GM19043 (cell line): ENCODE data around the gene SLC20A1.

Experiments
- ATAC-seq: cut with Tn5 transposase; IDR thresholded peaks from one replicate; pipeline ENCODE4 v1.9.1; 2021; ENCODE audit warnings: low read depth; ENCODE audit not compliant: unreplicated experiment

The SLC20A1 gene

GRCh38 chr2:112679484-112679883 lies 33.7 kb downstream of the SLC20A1 start:
- no peak for ATAC-seq

DNA sequence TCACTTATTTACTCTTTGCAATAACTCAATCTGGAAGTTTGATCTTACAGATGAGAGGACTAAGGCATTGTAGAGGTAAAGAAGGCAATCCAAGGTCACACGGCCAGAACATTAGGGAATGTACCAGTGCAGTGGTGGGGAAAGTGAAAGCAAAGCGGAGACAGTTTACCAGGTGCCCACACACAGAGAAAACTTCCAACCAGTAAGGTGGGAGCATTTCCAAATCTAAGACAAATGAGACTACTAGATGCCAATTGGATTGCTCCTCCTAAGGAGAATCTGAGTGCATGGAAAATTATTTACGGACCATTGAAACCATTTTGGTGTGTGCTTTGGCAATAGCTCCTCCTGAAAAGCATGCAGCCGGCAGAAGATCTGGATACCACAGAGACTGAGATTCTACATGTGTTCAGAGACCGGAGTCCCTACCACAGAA lies 34.9 kb downstream of the SLC20A1 start:
- ATAC-seq = no peak

GRCh38 chr2:112682101-112682500 lies 36.4 kb downstream of the SLC20A1 start:
- no peak for ATAC-seq

GRCh38 chr2:112683550-112684414 lies 38.0 kb downstream of the SLC20A1 start:
- ATAC-seq = no peak

GRCh38 chr2:112684415-112684775 lies 38.7 kb downstream of the SLC20A1 start:
- no peak for ATAC-seq

DNA sequence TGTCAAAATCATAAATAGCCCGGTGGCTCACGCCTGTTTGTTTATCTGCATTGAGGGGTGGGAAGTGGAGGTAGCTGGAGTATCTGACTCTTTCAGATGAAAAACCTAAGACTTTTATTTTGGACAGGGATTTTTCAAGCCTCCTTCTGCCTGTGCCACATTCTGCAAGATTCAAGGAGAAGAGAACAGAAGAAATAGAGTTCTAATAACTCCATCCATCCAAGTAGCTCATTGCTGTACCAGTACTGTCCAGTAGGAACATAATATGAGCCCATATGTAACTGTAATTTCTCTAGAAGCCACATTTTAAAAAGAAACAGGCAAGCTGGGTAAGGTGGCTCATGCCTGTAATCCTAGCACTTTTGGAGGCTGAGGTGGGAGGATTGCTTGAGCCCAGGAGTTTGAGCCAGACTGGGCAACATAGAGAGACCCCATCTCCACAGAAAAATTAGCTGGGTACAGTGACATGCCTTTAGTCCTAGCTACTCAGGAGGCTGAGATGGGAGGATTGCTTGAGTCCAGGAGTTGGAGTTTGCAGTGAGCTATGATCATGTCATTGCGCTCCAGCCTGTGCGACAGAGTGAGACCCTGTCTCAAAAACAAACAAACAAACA lies 39.6 kb downstream of the SLC20A1 start:
- ATAC-seq = no peak

- no peak for ATAC-seq
Measured at GRCh38 chr2:112686348-112687217, 40.8 kb downstream of the SLC20A1 start.

GRCh38 chr2:112687522-112687921 lies 41.8 kb downstream of the SLC20A1 start:
- no peak for ATAC-seq

- no peak for ATAC-seq
Measured at GRCh38 chr2:112688086-112688880, 42.5 kb downstream of the SLC20A1 start.

- ATAC-seq = no peak
Measured at GRCh38 chr2:112690853-112691401, 45.2 kb downstream of the SLC20A1 start.

- ATAC-seq = no peak
Measured at GRCh38 chr2:112691881-112692281, 46.1 kb downstream of the SLC20A1 start.

DNA sequence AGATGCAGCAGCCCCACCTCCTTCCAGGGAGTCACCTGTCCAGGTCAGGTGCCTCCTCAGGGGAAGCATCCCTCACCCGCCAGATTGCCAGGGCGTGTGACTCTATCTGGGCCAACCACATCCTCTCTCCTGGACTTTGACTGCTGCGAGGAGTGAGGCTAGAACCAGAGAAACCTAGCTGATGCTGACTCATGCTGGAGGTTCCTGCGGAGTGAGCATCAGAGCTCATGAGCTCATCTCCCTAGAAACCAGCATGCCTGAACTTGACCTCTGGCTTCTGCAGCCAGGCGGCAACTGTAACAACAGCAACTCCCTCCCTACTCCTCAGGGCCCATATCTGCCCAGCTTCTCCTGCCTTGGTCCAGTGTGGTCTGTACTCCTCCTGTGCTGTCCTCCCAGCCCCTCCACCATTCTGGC lies 46.8 kb downstream of the SLC20A1 start:
- peak; percentile 90 for ATAC-seq

GRCh38 chr2:112692918-112693317 lies 47.2 kb downstream of the SLC20A1 start:
- no peak for ATAC-seq

- ATAC-seq = no peak
Measured at GRCh38 chr2:112693596-112693995, 47.9 kb downstream of the SLC20A1 start.

DNA sequence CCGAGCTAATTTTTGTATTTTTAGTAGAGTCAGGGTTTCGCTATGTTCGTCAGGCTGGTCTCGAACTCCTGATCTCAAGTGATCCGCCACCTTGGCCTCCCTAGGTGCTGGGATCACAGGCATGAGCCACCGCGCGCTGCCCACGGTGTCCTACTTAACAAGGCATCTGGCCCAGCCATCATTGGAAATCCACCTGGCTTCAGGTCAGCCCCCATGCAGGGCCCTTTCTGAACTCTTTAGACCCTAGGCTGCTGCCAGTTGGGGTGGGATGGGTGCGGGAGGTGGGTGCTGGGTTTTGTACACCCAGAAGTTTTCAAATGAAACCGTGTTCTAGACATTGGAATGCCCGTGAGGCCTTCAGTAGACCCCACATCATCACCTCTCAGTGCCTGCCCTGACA lies 48.4 kb downstream of the SLC20A1 start:
- ATAC-seq = no peak

DNA sequence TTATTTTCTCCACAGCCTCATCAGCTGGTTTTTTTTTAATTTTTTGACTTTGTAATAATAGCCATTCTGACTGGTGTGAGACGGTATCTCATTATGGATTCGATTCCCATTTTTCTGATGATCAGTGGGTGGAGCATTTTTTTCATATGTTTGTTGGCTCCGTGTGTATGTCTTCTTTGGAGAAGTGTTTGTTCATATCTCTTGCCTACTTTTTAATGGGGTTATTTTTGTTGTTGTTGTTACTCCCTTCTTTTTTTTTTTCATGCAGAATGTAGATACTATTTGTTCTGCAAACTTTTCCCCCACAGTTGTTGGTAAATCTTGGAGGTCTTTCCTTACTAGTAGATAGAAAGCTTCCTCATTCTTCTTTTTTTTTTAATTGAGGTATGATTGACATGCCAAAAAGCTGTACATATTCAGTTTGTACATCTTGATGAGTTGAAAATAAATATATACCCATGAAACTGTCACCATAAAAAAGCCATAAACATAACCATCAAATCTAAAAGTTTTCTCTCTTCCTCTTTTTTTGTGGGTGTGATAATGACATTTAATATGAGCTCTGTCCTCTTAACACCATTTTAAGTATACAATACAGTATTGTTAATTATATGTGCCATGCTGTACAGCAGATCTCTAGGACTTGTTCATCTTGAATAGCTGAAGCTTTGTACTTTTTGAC lies 53.2 kb downstream of the SLC20A1 start:
- ATAC-seq = no peak

GRCh38 chr2:112699984-112700667 lies 54.4 kb downstream of the SLC20A1 start:
- ATAC-seq = no peak

DNA sequence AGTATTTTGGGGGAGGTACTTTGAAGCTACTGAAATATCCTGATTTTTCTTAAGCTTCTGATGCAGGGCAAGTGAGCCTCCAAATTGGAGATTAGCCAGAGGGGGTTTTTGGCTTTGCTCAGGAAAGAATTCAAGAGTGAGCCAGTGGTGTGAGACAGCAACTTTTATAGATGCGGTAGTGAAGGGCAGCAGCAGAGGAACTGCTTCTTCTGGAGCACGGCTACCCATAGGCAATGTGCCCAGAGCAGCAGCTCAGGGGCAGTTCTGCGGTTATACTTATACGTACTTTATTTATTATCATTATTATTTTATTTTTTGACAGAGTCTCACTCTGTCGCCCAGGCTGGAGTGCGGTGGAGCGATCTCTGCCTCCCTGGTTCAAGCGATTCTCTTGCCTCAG lies 55.3 kb downstream of the SLC20A1 start:
- no peak for ATAC-seq

- ATAC-seq = no peak
Measured at GRCh38 chr2:112703684-112704083, 57.9 kb downstream of the SLC20A1 start.
